HCT116 (cell line): Measurements from ENCODE around the gene CRIM1. TPM values are rescaled to one million over a fixed set of nuclear protein-coding genes. Genes with fewer than 3 reads are reported as not detected.
A peak's percentile ranks its signal among the peaks of the same experiment; 100 is the strongest.

Experiments
- ATAC-seq: fragments of 200-7000 bp; cut with Tn5 transposase; 2 replicates; pipeline ENCODE4 v1.9.1; 2020; ENCODE audit warnings: mild to moderate bottlenecking, moderate library complexity
- BruUV-seq: library from RNA; stranded (reverse); fragments of 400-500 nt; replicated peaks from 2 replicates; lab custom pipeline; 2021; lab: Mats Ljungman, UMichigan
- CTCF ChIA-PET: fragments of 300-600 bp; sonication (Branson Sonifier 250); formaldehyde crosslinking; loops from one replicate; lab custom pipeline; 2021; ENCODE audit warnings: antibody characterized with exemption; lab: Charles Lee
- POLR2A ChIA-PET: fragments of 300-600, 350-600 bp; sonication (Branson Sonifier 250); formaldehyde crosslinking; loops from one replicate; lab custom pipeline; 2021; ENCODE audit warnings: antibody characterized with exemption; lab: Charles Lee
- RAD21 ChIA-PET, 2 experiments: fragments of 300-600 bp; sonication (Branson Sonifier 250); formaldehyde crosslinking; loops; one replicate each; lab custom pipeline; 2023; ENCODE audit warnings: low total read pairs in 2 of 2; ENCODE audit not compliant: uncharacterized antibody in 2 of 2, unreplicated experiment in 2 of 2, low non-redundant PET in 1 of 2; lab: Charles Lee
- DNase-seq: peaks from one replicate; pipeline ENCODE4 v3.0.0-alpha.2; 2010; ENCODE audit warnings: low read depth, low spot score
- H2AFZ ChIP-seq: fragments of 200-600 bp; shearing (Covaris generic), sonication (generic); 2 replicates; pipeline ENCODE4 v1.6.1; 2017; ENCODE audit warnings: low read depth, mixed run types, mixed read lengths, antibody characterized with exemption, low read length; ENCODE audit not compliant: poor library complexity, severe bottlenecking
- H3K27ac ChIP-seq: 2 replicates; pipeline ENCODE4 v1.5.1; 2012; ENCODE audit warnings: low read depth, low read length
- H3K27me3 ChIP-seq: fragments of 200-600 bp; sonication (generic); 2 replicates; pipeline ENCODE4 v1.6.1; 2016; ENCODE audit warnings: mixed run types, low read length, mixed read lengths; ENCODE audit not compliant: insufficient read depth
- H3K36me3 ChIP-seq, 2 experiments: fragments of 200-500 bp in 1 of 2; fragments of 200-600 bp in 1 of 2; sonication (Bioruptor generic) in 1 of 2; sonication (generic) in 1 of 2; 2 replicates each; pipeline versions ENCODE4 v1.5.1 to v1.6.1; 2014 to 2016; ENCODE audit warnings: low read length in 2 of 2, inconsistent platforms in 1 of 2, mixed read lengths in 1 of 2, mixed run types in 1 of 2; ENCODE audit not compliant: insufficient read depth in 2 of 2, control insufficient read depth in 1 of 2
- H3K4me1 ChIP-seq, 2 experiments: fragments of 200-600 bp in 1 of 2; sonication (generic) in 1 of 2; 2 replicates each; pipeline versions ENCODE4 v1.5.1 to v1.6.1; 2012 to 2017; ENCODE audit warnings: low read length in 2 of 2, inconsistent platforms in 1 of 2, mild to moderate bottlenecking in 1 of 2, mixed read lengths in 1 of 2, mixed run types in 1 of 2, moderate library complexity in 1 of 2; ENCODE audit not compliant: insufficient read depth in 2 of 2, control insufficient read depth in 1 of 2
- H3K4me2 ChIP-seq: fragments of 200-600 bp; sonication (generic); 2 replicates; pipeline ENCODE4 v1.6.1; 2017; ENCODE audit warnings: mixed run types, low read length, mixed read lengths
- H3K4me3 ChIP-seq, 2 experiments: fragments of 200-600 bp in 1 of 2; sonication (generic) in 1 of 2; replicated peaks in 1 of 2; 2 replicates each; pipeline ENCODE4 v1.5.1; 2011 to 2016; ENCODE audit warnings: low read length in 2 of 2, control low read depth in 1 of 2, low read depth in 1 of 2, mild to moderate bottlenecking in 1 of 2, mixed read lengths in 1 of 2, mixed run types in 1 of 2
- H3K79me2 ChIP-seq: fragments of 200-600 bp; sonication (generic); 2 replicates; pipeline ENCODE4 v1.6.1; 2017; ENCODE audit warnings: mild to moderate bottlenecking, mixed run types, low read length, moderate library complexity, mixed read lengths; ENCODE audit not compliant: insufficient read depth
- H3K9ac ChIP-seq: fragments of 200-600 bp; sonication (generic); 2 replicates; pipeline ENCODE4 v1.6.1; 2016; ENCODE audit warnings: low read length, mixed read lengths
- H3K9me2 ChIP-seq: fragments of 200-600 bp; sonication (generic), shearing (Covaris generic); 2 replicates; pipeline ENCODE4 v1.6.1; 2017; ENCODE audit warnings: mixed run types, mild to moderate bottlenecking, moderate library complexity; ENCODE audit not compliant: insufficient read depth
- H3K9me3 ChIP-seq, 2 experiments: fragments of 200-500 bp in 1 of 2; fragments of 200-600 bp in 1 of 2; sonication (Bioruptor generic) in 1 of 2; sonication (generic) in 1 of 2; 2 replicates each; pipeline ENCODE4 v1.6.1; 2014 to 2017; ENCODE audit warnings: low read length in 2 of 2, mixed read lengths in 2 of 2, inconsistent platforms in 1 of 2, low read depth in 1 of 2, mild to moderate bottlenecking in 1 of 2, mixed run types in 1 of 2, moderate library complexity in 1 of 2; ENCODE audit not compliant: control insufficient read depth in 1 of 2, insufficient read depth in 1 of 2
- H4K20me1 ChIP-seq: fragments of 200-600 bp; sonication (generic), shearing (Covaris generic); 2 replicates; pipeline ENCODE4 v1.6.1; 2017; ENCODE audit warnings: mixed run types, mild to moderate bottlenecking, moderate library complexity; ENCODE audit not compliant: insufficient read depth
- ELF1 ChIP-seq: IDR thresholded peaks from 2 replicates; pipeline ENCODE4 v1.6.1; 2012; ENCODE audit warnings: low read depth, borderline replicate concordance
- EZH2phosphoT487 ChIP-seq: fragments of 200-600 bp; IDR thresholded peaks from 2 replicates; pipeline ENCODE4 v1.6.1; 2018; ENCODE audit warnings: antibody characterized with exemption, borderline replicate concordance
- FOSL1 ChIP-seq: IDR thresholded peaks from 2 replicates; pipeline ENCODE4 v1.6.1; 2012; ENCODE audit warnings: low read depth
- POLR2A ChIP-seq: IDR thresholded peaks from 2 replicates; pipeline ENCODE4 v1.7.0; 2011; ENCODE audit warnings: borderline replicate concordance; ENCODE audit not compliant: insufficient read depth, insufficient read length; ENCODE audit errors: extremely low read depth
- SP1 ChIP-seq: IDR thresholded peaks from 2 replicates; pipeline ENCODE4 v1.6.1; 2012; ENCODE audit warnings: low read depth
- YY1 ChIP-seq: IDR thresholded peaks from 2 replicates; pipeline ENCODE4 v1.6.1; 2011; ENCODE audit warnings: low read length, low read depth, moderate library complexity, mild to moderate bottlenecking; ENCODE audit not compliant: insufficient replicate concordance; ENCODE audit errors: extremely low read depth
- ZFX ChIP-seq: fragments of 450-650 bp; IDR thresholded peaks from 2 replicates; pipeline ENCODE4 v1.6.1; 2017
- intact Hi-C: fragments of 100-400 bp; cut with micrococcal nuclease; formaldehyde crosslinking; loops from 2 replicates; pipeline ENCODE4 v1.10.0; 2022
- total RNA-seq: library from RNA; stranded (reverse); gene quantifications from one replicate; pipeline ENCODE4 v1.2.1, GENCODE V29; 2021; ENCODE audit not compliant: unreplicated experiment
- TF ChIP-seq, protein P1 (sequence below): IDR thresholded peaks from 2 replicates; pipeline ENCODE4 v1.6.1; 2012
- TF ChIP-seq, protein P2 (sequence below): IDR thresholded peaks from 2 replicates; pipeline ENCODE4 v1.6.1; 2012

Gene CRIM1
- total RNA-seq, 1 experiment from 2014 or later: 27.2 TPM

DNA sequence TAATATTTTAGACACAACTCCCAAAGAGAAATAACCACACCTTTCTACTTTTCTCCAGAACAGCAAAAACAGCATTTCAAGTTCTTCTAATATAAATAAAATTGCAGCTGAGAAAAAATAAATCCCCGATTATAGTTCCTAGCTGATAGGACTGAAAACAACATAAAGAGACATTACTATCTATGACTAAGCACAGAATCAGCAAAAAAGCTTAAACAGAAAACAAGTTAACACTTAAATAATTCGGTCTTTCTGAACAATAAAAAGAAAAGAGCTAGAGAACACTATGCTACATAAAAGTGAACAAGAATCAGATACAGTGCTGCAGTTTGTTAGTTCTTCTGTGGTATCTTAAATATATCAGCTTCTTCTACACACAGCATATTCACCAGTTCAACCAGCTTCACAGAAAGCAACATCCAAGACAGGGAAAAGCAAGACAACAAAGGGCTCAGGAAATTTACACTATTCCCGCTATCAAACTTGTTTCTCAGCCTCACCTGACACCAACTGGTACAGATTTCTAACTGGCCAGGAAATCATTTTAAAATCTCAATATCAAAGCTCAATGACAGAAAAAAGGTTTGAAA, 213.8 kb downstream of the CRIM1 start:
- POLR2A ChIA-PET: interaction anchor here (1.8 kb wide), 1 partner anchor 80 kb away, joined by 7 read pairs; no protein-coding TSS in a partner anchor
- Histone ChIP-seq H2AFZ (no peak overlapping the region), H3K36me3 (no peaks in the 10 kb centered on the region; a peak in 1 of 4 replicates), H3K27me3 (no peaks in the 10 kb centered on the region), H3K9ac (peak overlapping the region; percentile 56), H3K4me3 (peak overlapping the region; percentile 2 to 27; a peak in 3 of 4 replicates), H3K79me2 (peaks cover 21% of the 10 kb centered on the region), H3K9me2 (no peaks in the 10 kb centered on the region), H4K20me1 (no peaks in the 10 kb centered on the region), H3K4me1 (peaks cover 22 to 47% of the 10 kb centered on the region in 2 experiments), H3K4me2 (peak overlapping the region; percentile 68), H3K27ac (peak overlapping the region; percentile 52; the same call in 1 of the 2 replicates), H3K9me3 (no peaks in the 10 kb centered on the region)
- intact Hi-C loops: loop anchor here (10.0 kb wide), 1 partner anchor 215 kb away; the partner anchor contains the start of gene CRIM1
- RAD21 ChIA-PET: no interaction called here
- TF ChIP-seq SP1: no peak
- TF ChIP-seq POLR2A: no peak
- TF ChIP-seq FOSL1: no peak
- TF ChIP-seq ELF1: no peak
- TF ChIP-seq YY1: no peak
- DNase-seq (no peak), ATAC-seq (no peak; the same call in 1 of the 2 replicates)
- BruUV-seq: no TSS peak
- CTCF ChIA-PET: interaction anchor here (1.1 to 1.3 kb wide), 2 partner anchors 9 to 212 kb away, joined by 3 read pairs; no protein-coding TSS in a partner anchor

DNA sequence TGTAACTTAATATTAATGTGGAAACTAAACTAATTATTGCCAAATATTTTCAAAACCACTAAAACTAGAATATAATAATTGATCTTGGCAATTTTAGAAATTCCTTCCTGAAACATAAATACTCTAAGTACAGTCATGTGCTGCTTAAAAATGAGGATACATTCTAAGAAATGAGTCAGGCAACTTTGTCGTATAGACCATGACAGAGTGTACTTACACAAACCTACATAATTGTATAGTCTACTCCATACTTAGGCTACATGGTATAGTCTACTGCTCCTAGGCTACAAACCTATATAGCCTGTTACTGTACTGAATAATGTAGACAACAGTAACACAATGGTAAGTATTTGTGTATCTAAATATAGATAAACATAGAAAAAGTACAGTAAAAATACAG, 214.8 kb downstream of the CRIM1 start:
- DNase-seq (no peak), ATAC-seq (no peak)
- Histone ChIP-seq H3K27me3 (no peaks in the 10 kb centered on the region), H3K9me2 (no peaks in the 10 kb centered on the region), H3K27ac (no peak overlapping the region), H3K9me3 (no peaks in the 10 kb centered on the region), H3K9ac (no peak overlapping the region), H3K4me2 (no peak overlapping the region), H2AFZ (no peak overlapping the region)
- POLR2A ChIA-PET: no interaction called here
- RAD21 ChIA-PET: no interaction called here
- CTCF ChIA-PET: no interaction called here
- TF ChIP-seq EZH2phosphoT487: no peak
- TF ChIP-seq, protein P1, sequence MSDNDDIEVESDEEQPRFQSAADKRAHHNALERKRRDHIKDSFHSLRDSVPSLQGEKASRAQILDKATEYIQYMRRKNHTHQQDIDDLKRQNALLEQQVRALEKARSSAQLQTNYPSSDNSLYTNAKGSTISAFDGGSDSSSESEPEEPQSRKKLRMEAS: no peak
- no peak for TF ChIP-seq ZFX
- TF ChIP-seq, protein P2, sequence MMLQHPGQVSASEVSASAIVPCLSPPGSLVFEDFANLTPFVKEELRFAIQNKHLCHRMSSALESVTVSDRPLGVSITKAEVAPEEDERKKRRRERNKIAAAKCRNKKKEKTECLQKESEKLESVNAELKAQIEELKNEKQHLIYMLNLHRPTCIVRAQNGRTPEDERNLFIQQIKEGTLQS: no peak
- TF ChIP-seq FOSL1: no peak
- TF ChIP-seq, all 23 proteins: peak for 0
- intact Hi-C loops: no loop called here
- Histone ChIP-seq H3K4me1 (peaks cover 20 to 36% of the 10 kb centered on the region in 2 experiments), H4K20me1 (no peaks in the 10 kb centered on the region), H3K4me3 (no peak overlapping the region), H3K36me3 (no peaks in the 10 kb centered on the region), H3K79me2 (peaks cover 21% of the 10 kb centered on the region)
- no TSS peak for BruUV-seq
